DOHH2 (cell line): Measurements from ENCODE around the gene PRMT3.

Experiments used
- EZH2phosphoT487 ChIP-seq: fragments of 200-600 bp; sonication (generic); IDR thresholded peaks from 2 replicates; pipeline ENCODE4 v1.6.1; 2017; ENCODE audit warnings: borderline replicate concordance, mild to moderate bottlenecking, antibody characterized with exemption, low read length, moderate library complexity, mixed read lengths
- TF ChIP-seq, protein P1 (sequence below): fragments of 200-600 bp; sonication (generic); IDR thresholded peaks from one replicate; pipeline ENCODE4 v1.5.1; 2014; ENCODE audit warnings: antibody characterized with exemption, mild to moderate bottlenecking, low read depth, low read length; ENCODE audit not compliant: poor library complexity, severe bottlenecking

DNA sequence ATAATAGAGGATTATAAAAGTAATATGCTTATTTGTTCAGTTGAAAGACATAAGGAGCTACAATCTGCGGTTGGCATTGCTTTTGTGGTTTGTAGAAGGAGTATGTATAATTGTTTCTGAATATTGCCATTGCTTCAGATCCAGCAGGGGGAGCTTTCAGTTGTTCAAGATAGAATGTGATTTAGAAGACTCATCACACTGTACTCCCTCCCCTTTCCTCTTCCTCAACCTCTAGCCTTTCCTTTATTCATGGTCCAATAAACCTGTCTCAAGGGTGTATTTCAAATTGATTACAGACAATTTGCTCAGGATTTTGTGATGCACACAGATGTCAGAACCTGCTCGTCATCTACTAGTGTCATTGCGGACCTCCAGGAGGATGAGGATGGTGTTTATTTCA is 9.8 kb downstream of the PRMT3 start:
- TF ChIP-seq, protein P1, sequence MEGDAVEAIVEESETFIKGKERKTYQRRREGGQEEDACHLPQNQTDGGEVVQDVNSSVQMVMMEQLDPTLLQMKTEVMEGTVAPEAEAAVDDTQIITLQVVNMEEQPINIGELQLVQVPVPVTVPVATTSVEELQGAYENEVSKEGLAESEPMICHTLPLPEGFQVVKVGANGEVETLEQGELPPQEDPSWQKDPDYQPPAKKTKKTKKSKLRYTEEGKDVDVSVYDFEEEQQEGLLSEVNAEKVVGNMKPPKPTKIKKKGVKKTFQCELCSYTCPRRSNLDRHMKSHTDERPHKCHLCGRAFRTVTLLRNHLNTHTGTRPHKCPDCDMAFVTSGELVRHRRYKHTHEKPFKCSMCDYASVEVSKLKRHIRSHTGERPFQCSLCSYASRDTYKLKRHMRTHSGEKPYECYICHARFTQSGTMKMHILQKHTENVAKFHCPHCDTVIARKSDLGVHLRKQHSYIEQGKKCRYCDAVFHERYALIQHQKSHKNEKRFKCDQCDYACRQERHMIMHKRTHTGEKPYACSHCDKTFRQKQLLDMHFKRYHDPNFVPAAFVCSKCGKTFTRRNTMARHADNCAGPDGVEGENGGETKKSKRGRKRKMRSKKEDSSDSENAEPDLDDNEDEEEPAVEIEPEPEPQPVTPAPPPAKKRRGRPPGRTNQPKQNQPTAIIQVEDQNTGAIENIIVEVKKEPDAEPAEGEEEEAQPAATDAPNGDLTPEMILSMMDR = peak; percentile 56
- TF ChIP-seq EZH2phosphoT487 = no peak
